Stimulated activated naive B cell treated with anti-CD40 and anti-IgM and Interleukin-4, amounts not matched to agents 10 μg/mL and 1 μg/mL and 100 μg/mL, for 72 hours (primary cell): ENCODE data around the gene SNX32.

Experiments
- ATAC-seq, 2 donors: fragments of 150-1000 bp; cut with Tn5 transposase; replicated peaks; 2 replicates each; pipeline ENCODE4 v1.10.0; 2021; ENCODE audit warnings: moderate library complexity in 1 of 2
- DNase-seq: peaks from one replicate; pipeline ENCODE4 v3.0.0; 2021
- H3K27ac Mint-ChIP-seq: one replicate; pipeline ENCODE4 v1.8.0; 2022; ENCODE audit warnings: mild to moderate bottlenecking, mixed read lengths
- H3K27me3 Mint-ChIP-seq, 2 donors: one replicate each; pipeline ENCODE4 v1.8.0; 2022; ENCODE audit warnings: mixed read lengths in 2 of 2
- H3K36me3 Mint-ChIP-seq, 2 donors: one replicate each; pipeline ENCODE4 v1.8.0; 2022; ENCODE audit warnings: mixed read lengths in 2 of 2, mild to moderate bottlenecking in 1 of 2
- H3K4me1 Mint-ChIP-seq, 2 donors: one replicate each; pipeline ENCODE4 v1.8.0; 2022; ENCODE audit warnings: mixed read lengths in 2 of 2, mild to moderate bottlenecking in 1 of 2
- H3K4me3 Mint-ChIP-seq, 2 donors: one replicate each; pipeline ENCODE4 v1.8.0; 2022; ENCODE audit warnings: mild to moderate bottlenecking in 2 of 2, mixed read lengths in 2 of 2, moderate library complexity in 1 of 2
- H3K9me3 Mint-ChIP-seq, 2 donors: one replicate each; pipeline ENCODE4 v1.8.0; 2022; ENCODE audit warnings: mixed read lengths in 2 of 2, mild to moderate bottlenecking in 1 of 2

Gene SNX32

DNA sequence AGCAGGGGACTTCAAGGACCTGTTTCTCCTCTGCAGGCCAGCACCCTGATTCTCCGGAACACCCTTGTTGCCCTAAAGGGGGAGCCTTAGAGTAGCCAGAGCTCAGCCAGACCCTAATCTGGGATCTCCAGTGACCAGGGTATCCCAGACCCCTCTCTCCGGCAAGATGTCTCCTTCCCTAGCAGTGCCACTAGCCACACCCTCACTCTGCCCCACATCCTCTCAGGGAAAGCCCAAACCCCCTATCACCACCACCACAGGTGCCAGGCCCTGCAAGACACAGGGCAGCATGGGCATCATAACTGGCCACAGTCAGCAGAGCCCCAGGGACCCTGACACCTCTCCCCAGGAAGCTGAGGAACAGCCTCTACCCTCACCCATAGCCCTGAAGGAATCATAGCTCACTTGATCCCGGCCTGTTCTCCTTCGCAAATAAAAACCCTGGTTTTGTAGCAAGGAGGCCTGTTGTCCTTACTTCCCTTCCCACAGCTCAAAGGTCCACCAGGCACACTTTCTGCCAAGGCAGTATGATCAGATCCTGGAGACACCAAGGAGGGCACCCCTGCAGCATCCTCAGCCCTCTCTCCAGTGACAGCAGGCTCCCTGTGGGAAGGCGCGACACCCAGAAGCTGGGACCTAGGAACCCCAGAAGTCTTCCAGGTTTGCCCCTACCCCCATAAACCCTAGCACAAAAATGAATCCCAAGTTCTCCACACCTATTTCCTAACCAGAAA lies 19.6 kb downstream of the SNX32 start:
- Mint-ChIP-seq H3K27ac (peak overlapping the region; percentile 4), H3K4me3 (peak overlapping the region; percentile 9 to 41), H3K27me3 (no peaks in the 10 kb centered on the region), H3K4me1 (peaks cover 30 to 53% of the 10 kb centered on the region in 2 donors), H3K36me3 (peaks cover 58 to 72% of the 10 kb centered on the region in 2 donors), H3K9me3 (peaks cover 0 to 5% of the 10 kb centered on the region in 2 donors)
- DNase-seq, result no peak
- ATAC-seq, result no peak

DNA sequence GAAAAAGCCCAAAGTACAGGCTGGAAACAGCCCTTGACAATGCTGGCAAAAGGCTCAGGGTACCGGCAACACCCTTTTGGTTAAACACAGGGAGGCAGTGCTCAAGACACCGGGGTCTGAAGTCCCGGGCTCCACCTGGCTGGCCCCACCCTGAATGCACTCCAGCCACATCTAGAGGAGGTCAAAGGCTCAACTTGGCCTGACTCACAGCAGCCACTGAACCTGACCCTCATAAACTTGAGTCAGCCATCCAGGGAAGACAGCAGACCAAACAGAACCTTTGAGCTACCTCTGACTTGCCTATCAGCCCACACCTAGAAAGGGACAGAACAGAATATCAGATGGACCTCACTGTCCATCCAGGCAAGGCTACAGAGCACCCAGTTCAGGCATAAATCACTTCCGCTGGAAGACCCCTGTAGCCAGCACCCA lies 20.4 kb downstream of the SNX32 start:
- Mint-ChIP-seq H3K36me3 (peaks cover 58 to 72% of the 10 kb centered on the region in 2 donors), H3K4me3 (peak overlapping the region; percentile 42 to 68), H3K9me3 (peaks cover 0 to 5% of the 10 kb centered on the region in 2 donors), H3K4me1 (peaks cover 32 to 55% of the 10 kb centered on the region in 2 donors), H3K27ac (peak overlapping the region; percentile 4), H3K27me3 (no peaks in the 10 kb centered on the region)
- no peak for ATAC-seq
- no peak for DNase-seq

DNA sequence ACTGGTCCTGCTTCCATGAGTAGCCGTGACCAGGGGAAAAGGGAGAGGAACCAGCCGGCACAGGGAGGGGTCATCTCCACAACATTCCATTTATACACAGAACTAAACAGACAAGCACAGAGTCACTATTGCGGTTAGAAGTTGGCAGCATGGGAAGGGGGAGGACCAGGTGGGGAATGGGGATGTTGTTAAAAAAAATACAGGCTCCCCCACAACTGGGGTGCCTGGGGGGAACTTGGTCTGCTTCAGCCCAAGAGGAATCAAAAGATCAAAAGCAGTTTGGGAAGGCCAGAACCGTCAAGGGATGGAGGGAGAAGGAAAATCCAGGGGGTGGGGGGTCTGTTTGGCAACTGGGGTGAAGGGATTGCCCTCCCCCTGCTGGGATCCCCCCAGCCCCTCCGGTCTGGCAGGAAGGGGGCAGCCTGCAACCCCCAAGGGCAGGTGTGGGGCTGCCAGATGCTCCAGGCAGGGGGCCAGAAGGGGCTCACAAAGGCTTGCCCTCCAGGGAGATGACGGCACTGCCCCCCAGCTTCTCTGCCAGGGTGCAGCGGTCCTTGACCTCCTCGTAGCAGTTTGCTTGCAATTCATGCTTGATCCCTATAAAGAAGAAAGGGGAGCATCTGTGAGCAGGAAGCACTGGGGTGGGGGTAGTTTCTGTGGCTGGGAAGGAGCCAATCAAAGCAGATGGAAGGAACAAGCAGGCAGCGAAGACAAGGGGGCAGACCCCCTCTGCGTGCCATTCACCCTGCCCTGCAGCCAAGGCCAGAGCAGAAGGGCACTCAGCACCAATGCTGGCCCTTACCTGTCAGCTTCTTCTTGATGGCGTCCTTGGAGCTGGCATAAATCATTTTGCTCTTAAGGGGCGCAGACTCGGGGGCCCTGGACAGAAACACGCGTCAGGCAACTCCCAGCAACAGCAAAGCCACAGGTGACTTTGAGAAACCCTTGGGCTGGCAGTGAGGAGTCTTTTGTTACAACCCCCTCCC lies 21.4 kb downstream of the SNX32 start:
- Mint-ChIP-seq H3K9me3 (peaks cover 0 to 5% of the 10 kb centered on the region in 2 donors), H3K4me1 (peaks cover 35 to 61% of the 10 kb centered on the region in 2 donors), H3K27ac (peak overlapping the region; percentile 59), H3K27me3 (no peaks in the 10 kb centered on the region), H3K4me3 (peak overlapping the region; percentile 91 to 97), H3K36me3 (peaks cover 59 to 71% of the 10 kb centered on the region in 2 donors)
- no peak for ATAC-seq
- DNase-seq, result no peak

DNA sequence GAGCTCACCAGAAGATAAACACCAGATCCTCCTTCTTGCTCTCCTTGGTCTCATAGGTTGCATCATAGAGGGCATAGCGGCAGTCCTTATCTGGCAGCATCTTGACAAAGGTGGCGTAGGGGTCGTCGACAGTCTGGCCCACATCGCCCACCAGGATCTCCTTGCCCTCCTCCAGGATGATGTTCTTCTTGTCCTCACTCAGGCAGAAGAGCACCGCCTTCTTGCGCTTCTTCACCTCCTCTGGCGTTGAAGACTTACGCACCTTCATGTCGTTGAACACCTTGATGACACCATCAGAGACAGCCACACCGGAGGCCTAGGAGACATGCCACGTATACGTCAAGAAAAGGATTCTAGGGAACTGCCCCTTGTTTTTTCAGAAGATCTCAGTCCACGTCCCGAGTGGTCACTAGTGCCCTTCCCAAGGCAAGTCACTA lies 22.2 kb downstream of the SNX32 start:
- peaks cover 35 to 64% of the 10 kb centered on the region in 2 donors for H3K4me1 Mint-ChIP-seq
- peak overlapping the region; percentile 91 to 97 for H3K4me3 Mint-ChIP-seq
- ATAC-seq (no peak), DNase-seq (no peak)
- peak overlapping the region; percentile 95 for H3K27ac Mint-ChIP-seq
- H3K36me3 Mint-ChIP-seq, result peaks cover 56 to 67% of the 10 kb centered on the region in 2 donors
- peaks cover 0 to 5% of the 10 kb centered on the region in 2 donors for H3K9me3 Mint-ChIP-seq
- no peaks in the 10 kb centered on the region for H3K27me3 Mint-ChIP-seq

DNA sequence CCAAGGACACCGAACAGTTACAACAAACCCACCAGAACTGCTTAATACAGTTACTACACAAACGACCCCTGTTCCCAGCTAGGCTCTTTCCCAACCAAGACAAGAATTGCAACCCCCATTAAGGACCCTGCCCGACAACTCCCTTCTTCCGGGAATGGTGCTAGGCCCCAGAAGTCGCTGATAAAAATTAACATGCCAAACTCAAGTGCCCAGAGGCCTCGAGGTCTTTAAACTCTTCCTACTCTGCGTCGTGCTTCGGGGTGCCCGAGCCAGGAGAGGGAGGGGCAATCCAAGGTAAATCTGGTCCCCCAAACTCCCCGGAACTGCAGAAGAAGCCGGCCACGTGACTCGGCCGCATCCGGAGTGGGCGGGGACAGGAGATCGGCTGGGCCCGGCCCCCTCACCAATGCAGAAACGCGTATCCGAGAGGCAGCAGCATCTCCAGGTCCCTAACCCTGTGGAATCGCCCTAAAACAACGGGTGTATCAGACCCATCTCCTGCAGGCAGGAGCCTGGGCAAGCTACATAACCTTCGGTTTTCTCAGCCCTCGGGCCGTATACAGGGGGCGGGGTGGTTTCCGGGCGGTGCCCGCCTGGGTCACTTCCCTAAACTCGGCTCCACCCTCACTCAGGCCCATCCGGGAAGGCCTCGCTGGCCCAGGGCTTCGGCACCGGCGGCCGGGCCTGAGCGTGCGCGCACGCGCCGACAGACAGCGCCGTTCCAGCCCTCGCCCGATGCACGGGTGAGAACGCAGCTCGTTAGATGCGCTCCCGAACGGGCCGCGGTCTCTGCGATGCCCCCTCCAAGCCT lies 23.1 kb downstream of the SNX32 start:
- Mint-ChIP-seq H3K4me1 (peaks cover 38 to 71% of the 10 kb centered on the region in 2 donors), H3K4me3 (peak overlapping the region; percentile 91 to 97), H3K27ac (peak overlapping the region; percentile 95), H3K9me3 (peaks cover 0 to 4% of the 10 kb centered on the region in 2 donors), H3K27me3 (no peaks in the 10 kb centered on the region), H3K36me3 (peaks cover 53 to 58% of the 10 kb centered on the region in 2 donors)
- DNase-seq, result peak; percentile 80
- ATAC-seq, result peak; percentile 33 to 43

DNA sequence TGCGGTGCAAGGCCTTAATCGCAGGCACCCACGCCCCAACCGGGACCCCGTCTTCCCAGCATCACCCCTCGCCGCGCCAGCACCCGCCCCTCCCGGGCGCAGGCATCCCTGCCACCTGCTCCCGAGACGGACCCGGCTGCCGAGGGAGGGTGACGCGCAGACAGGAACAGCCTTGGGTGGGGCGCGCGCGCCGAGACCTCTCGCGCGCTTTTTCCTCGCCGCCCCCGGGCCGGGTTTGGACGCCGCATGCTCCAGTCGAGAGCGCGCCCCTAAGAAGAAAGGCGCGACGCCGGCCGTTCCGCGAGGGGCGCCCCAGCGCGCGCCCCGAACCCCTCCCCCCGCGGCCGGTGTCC lies 23.7 kb downstream of the SNX32 start:
- peak in 1 of 2 donors; percentile 0 for ATAC-seq
- H3K27ac Mint-ChIP-seq, result peak overlapping the region; percentile 95
- H3K4me1 Mint-ChIP-seq, result peaks cover 34 to 70% of the 10 kb centered on the region in 2 donors
- peak; percentile 42 for DNase-seq
- no peaks in the 10 kb centered on the region for H3K9me3 Mint-ChIP-seq
- H3K4me3 Mint-ChIP-seq, result peak overlapping the region; percentile 91 to 97
- H3K27me3 Mint-ChIP-seq, result no peaks in the 10 kb centered on the region
- peaks cover 53 to 55% of the 10 kb centered on the region in 2 donors for H3K36me3 Mint-ChIP-seq

DNA sequence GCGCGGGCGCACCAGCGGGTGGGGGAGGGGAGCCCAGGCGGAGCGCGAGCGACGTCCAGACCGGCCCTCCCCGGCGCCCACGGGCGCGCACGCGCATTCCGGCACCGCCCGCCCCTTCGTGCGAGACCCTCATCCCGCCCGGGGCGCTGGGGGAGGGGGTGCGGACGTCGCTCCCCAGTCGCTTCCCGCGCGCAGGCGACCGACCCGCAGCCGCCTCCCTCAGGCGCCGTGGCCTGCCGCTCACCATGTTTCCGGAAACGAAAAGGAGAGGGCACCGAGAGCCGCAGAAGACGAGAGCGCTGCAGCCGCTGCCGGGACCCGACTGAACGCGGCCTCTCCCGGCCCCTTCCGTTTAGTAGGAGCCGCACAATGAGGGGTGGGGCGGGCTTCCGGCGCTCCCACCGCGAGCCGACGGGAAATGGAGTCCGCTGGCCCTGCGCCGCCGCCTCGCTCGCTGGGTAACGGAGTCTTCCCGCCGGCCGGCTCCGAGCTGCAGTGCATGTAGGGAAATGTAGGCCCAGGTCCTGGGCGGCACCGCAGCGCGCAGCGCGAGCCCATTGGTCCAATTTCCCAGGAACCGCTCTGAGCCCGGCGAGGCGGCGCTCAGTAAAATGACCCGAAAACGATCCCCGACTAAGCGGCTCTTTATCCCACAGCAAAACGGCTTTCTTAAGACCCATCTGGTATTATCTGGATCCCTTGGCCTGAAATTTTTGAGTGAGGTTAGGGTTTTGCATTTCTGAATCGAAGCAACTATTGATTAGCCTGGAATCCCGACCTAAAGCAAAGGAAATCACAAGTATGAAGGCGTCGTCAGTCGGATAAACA lies 24.3 kb downstream of the SNX32 start, which contains the start of gene CFL1:
Gene CFL1, minus strand, starts transcription at position 328 of the 828 bp plus-strand sequence. Its CDS starts 81 bp downstream, at position 247.
- Mint-ChIP-seq H3K27me3 (no peaks in the 10 kb centered on the region), H3K4me3 (peak within 1 kb of the TSS; percentile 97), H3K27ac (peak within 1 kb of the TSS; percentile 99), H3K4me1 (peaks cover 40 to 76% of the 10 kb centered on the region in 2 donors), H3K9me3 (no peaks in the 10 kb centered on the region), H3K36me3 (peaks cover 58 to 60% of the 10 kb centered on the region in 2 donors)
- ATAC-seq (peak; percentile 63 to 64), DNase-seq (peak; percentile 97)

DNA sequence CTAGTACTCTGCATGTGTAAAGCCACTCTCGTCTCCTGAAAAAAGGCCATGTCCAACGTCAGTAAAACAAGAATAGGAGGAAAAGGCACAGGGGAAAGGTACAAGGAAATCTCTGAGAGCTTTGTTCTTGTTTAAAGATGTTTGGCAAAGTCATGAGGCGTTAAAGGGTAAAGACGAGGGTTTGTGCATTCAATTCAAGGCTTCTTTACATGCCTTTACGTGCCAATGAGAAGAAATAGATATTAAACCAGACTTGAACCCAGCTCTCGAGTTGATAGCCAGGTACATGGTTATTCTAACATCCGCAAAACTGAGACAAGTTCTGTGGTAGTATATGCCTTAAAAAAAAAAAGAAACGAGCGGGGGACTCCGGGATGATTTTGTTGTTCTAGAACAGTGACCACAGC lies 24.9 kb downstream of the SNX32 start:
- Mint-ChIP-seq H3K4me1 (peaks cover 37 to 75% of the 10 kb centered on the region in 2 donors), H3K27me3 (no peaks in the 10 kb centered on the region), H3K36me3 (peaks cover 57 to 59% of the 10 kb centered on the region in 2 donors), H3K27ac (peak overlapping the region; percentile 99), H3K9me3 (no peaks in the 10 kb centered on the region), H3K4me3 (peak overlapping the region; percentile 97)
- ATAC-seq, result no peak
- DNase-seq, result no peak

DNA sequence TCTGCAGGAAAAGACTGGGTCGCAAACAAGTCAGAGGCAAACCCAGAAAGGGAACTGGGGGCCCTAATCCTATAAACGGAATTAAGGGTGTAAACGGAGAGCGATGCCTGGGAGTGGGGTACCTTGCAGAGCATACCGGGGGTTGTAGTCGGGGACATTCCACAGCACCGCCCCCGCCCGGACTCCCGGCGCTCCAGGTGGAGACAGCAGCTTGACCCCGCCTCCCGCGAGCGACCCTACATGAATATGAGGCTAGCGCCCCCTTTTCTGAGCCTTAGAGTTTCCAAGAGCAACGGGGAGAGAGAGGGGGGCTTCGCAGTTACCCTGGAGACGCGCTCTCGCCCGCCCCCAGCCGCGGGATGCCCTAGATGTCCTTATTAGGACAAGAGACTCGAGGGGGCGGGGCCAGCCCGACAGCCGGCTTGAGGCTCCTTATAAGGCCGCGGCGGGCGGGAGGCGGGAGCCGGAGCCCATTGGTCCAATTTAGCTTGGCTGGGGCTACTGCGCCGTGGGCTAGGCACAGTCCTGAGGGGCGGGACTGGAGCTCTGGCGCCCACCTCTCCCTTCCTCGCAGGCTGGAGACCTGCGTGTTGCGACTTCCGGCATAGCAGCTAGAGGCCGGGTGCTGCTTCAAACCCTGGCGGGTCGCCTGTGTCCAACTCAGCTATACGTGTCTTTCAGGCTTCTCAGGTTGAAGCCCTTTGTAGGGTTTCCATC lies 25.5 kb downstream of the SNX32 start:
- H3K36me3 Mint-ChIP-seq, result peaks cover 56 to 58% of the 10 kb centered on the region in 2 donors
- H3K9me3 Mint-ChIP-seq, result no peaks in the 10 kb centered on the region
- peak overlapping the region; percentile 97 for H3K4me3 Mint-ChIP-seq
- peak overlapping the region; percentile 99 for H3K27ac Mint-ChIP-seq
- H3K4me1 Mint-ChIP-seq, result peaks cover 36 to 69% of the 10 kb centered on the region in 2 donors
- peak; percentile 98 for DNase-seq
- no peaks in the 10 kb centered on the region for H3K27me3 Mint-ChIP-seq
- peak; percentile 66 to 71 for ATAC-seq

DNA sequence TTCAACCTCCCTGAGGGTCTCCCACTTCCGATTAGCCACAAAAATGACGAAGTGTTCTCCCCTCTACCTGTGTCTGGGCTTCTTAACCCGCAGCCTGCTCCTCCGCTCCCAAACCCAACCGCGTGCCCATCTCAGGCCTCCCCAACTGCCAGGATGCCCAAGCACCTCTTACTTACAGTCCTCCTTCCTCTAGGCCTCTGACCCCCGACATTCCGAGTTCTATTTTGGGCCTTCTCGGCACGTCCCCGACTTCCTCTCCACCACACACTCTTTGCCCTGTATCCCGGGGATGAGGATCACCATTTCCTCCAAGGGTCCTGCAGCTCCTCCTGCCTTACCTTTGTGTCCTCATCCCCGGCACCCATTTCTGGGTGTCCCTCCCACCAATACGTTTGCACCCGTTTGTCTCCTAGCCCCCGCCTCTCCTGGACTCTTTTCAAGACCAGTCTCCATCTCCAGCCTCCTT lies 26.1 kb downstream of the SNX32 start:
- Mint-ChIP-seq H3K27ac (peak overlapping the region; percentile 99), H3K36me3 (peaks cover 52 to 53% of the 10 kb centered on the region in 2 donors), H3K4me3 (peak overlapping the region; percentile 97), H3K9me3 (no peaks in the 10 kb centered on the region), H3K27me3 (no peaks in the 10 kb centered on the region), H3K4me1 (peaks cover 31 to 63% of the 10 kb centered on the region in 2 donors)
- DNase-seq (no peak), ATAC-seq (peak in 1 of 2 donors; percentile 1)

DNA sequence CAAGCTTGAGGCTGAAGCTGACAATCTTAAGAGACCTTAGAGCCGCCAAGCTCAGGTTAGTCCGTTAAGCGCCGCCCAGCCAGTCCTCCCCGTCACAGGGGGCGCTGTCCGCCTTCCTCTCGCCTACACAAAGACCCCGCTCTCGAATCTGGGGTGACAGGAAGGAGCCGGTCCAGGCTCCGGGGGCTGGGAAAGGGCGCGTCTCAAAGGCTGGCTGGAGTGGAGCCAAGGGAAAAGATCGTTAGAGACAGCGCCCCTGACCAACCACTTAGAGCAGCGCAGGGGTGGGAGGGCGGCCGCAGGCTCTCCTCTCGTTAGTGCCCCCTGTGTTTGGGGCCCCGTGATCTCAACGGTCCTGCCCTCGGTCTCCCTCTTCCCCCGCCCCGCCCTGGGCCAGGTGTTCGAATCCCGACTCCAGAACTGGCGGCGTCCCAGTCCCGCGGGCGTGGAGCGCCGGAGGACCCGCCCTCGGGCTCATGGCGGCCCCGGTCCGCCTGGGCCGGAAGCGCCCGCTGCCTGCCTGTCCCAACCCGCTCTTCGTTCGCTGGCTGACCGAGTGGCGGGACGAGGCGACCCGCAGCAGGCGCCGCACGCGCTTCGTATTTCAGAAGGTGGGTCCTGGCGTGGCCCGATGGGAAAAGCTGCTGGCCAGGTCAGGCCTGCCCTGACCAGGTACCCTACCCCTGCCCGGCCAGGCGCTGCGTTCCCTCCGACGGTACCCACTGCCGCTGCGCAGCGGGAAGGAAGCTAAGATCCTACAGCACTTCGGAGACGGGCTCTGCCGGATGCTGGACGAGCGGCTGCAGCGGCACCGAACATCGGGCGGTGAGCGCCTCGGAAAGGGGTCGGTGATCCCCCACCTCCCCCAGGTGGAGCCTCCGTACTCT lies 26.8 kb downstream of the SNX32 start, which contains the start of gene MUS81:
Gene MUS81, plus strand, starts transcription at position 156 of the 887 bp plus-strand sequence. Its CDS starts 321 bp downstream, at position 477.
- no peaks in the 10 kb centered on the region for H3K9me3 Mint-ChIP-seq
- no peaks in the 10 kb centered on the region for H3K27me3 Mint-ChIP-seq
- peaks cover 53 to 54% of the 10 kb centered on the region in 2 donors for H3K36me3 Mint-ChIP-seq
- peak; percentile 96 for DNase-seq
- peak within 1 kb of the TSS; percentile 97 for H3K4me3 Mint-ChIP-seq
- ATAC-seq, result peak; percentile 48 to 49
- peak within 1 kb of the TSS; percentile 99 for H3K27ac Mint-ChIP-seq
- peaks cover 32 to 57% of the 10 kb centered on the region in 2 donors for H3K4me1 Mint-ChIP-seq
